GM18951 (cell line): ENCODE results near the gene BLID.

Experiments
- POLR2A ChIP-seq: IDR thresholded peaks from 4 replicates; pipeline ENCODE4 v1.6.1; 2011; ENCODE audit warnings: mild to moderate bottlenecking; ENCODE audit not compliant: insufficient read length, insufficient read depth; ENCODE audit errors: extremely low read depth
- in situ Hi-C: fragments of 300-500 bp; cut with MboI; formaldehyde crosslinking; loops from one replicate; pipeline ENCODE4 v1.12.0; 2022; ENCODE audit warnings: low sequenced_read_pairs, mixed read lengths, inconsistent platforms; ENCODE audit not compliant: unreplicated experiment

The BLID gene

DNA sequence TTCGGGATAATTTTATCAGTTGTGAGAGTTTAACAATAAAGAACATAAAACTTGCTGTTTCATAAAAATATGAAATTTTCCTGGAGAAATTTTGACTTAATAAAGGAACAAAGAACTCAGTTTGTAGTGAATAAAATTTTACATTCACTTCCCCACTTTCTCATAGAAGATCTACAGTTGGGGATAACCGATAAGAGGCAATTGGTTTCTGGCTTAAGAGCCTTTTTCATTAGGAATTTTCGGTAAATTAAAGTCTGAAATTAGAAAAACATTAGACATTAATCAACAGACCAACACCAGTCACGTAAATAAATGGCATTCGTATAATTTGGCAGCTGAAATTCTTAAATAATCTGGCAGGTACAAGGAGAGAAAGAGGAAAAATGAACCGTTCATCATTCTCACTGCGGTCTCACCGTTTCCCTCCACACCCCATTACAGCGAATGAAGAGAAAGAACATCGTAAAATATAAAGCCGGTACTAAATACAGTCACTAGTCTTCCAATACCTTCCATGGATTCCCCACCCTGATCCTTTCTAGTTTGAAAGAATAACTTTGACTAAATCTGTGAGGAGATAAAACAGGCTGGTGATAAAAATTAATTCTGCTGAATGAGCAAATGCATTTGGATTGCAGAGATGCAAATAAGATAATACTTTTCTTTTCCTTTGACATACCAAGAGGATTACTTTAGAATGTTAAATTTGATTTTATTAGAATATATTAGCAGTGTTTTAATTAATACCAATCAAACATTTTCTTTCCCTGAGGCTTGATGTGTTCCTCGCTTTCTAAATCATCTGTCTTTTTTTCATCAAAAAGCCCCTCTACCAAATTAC is 19.5 kb downstream of the BLID start:
- TF ChIP-seq POLR2A: no peak
- in situ Hi-C loops: no loop called here

DNA sequence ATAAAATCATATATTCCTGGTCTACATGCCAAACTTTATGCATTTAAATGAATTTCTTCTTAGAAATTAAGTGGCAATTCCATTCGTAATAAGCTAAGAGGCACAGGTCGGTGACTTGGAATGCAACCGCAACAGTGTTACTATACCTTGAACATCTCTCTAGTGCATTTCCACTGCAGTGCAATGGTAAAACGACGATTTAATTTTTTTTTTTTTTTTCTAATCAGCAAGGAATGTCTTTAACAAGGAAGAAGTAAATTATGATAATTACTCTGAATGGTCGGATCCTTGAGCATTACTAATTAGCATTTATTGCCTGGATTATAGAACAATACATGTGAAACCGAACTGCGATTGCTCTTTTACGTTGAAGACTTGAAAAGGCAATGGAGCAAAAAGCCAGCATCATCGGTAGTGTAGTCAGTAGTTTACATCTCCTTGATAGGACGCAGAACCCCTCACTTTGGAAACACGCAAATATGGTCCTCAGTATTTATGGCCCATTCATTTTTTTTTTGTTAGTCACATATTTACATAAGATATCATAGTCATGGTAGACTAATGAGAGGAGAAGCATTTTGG is 20.2 kb downstream of the BLID start:
- TF ChIP-seq POLR2A: no peak

DNA sequence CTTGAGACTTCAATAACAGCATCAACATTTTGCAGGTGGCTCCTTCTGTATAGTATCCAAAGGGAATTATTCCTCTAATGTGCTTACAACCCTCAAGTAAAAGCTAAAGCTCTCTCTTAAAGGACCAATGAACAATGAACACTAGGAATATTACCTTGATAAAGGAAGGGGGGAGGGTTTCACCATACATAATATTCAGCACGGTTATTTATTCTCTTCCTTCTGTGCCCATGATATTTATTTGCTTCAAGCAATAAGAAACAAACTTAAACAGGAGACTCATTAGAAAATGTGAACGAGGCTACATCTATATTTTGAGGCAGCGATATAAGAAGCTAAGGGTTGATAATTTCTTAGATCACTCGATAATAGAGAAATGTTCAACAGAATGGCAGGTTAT is 21.2 kb downstream of the BLID start:
- in situ Hi-C loops: no loop called here
- no peak for TF ChIP-seq POLR2A

More for the DNA sequence above, 20.2 kb downstream of the BLID start:
- in situ Hi-C loops: no loop called here

DNA sequence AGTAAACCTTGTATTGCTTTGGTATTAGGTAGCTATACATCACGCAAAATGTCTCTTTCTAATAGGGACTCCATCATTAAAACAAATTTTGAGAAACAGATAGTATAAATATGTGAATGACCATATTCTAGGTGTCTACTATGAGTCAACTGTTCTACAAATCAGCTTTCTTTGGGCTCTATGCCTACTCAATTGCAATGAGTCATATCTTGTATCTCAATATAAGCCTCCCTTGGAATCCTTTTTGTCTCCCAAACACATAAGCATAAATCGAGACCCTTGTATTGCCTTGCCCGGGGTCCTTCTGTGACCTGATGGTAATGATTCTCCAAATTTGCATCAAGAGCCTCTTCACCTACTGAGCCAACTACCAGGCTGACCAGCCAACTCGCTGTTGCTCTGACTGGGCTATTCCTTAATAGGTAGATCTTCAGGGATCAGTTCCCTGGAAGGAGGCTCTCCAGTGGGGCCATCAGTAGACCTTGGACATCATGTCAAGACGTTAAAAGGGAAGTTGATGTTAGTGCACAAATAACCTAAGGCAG is 22.2 kb downstream of the BLID start:
- TF ChIP-seq POLR2A: no peak
- in situ Hi-C loops: no loop called here

DNA sequence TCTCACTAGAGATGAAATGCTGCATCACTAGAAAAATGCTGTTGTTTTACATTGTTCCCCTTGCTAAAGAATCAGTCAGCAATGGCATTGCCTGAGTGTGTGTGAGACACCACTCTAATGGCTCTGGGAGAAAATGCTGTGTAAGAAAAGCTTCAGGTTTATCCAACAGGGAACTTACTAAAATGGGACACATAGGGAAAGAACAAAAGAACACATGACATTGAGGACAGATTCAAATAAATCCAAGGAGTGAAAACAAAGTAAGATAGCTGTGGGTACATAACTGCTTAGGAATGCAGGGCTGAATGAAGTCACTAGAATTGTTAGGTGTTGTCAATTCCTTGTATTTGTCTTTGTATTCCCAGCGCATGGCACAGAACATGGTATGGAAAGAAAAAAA is 24.2 kb downstream of the BLID start:
- no peak for TF ChIP-seq POLR2A
- in situ Hi-C loops: no loop called here

DNA sequence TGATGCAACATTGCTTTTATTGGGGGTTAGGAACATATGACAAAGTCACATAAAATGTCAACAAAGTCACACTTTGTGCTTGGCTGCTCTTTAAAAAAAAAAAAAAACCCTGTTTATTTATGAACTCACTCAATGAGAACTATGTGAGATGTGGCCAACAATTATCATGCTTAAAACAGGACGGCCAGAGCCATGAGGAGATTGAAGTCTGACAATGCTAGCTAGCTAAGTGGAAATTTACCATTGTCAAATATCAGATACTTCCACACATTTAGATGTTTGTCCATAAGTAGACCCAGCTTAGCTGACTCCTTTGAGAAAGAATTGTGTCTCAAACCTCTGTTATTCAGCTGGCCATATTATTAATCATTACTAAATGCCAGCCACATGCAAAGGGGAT is 26.9 kb downstream of the BLID start:
- TF ChIP-seq POLR2A: no peak

DNA sequence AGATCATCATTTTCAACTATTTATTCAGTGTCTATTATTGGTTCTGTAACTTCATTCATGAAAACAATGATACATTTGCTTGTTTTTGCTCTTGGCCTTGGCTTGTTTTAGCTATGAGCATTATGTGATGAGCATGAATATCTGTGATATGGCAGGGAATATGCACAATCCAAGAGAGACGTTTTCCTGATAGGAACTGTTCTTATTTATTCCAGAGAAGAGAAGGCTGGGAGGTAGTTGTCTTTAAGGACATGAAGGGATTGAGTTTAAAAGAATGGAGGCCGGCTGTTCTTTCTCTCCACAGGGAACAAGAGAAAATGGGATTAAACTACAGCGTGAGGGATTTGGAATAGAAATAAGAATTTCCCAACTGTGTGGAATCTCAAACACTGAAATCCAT is 30.3 kb downstream of the BLID start:
- no peak for TF ChIP-seq POLR2A
- in situ Hi-C loops: no loop called here

More for the DNA sequence above, 26.9 kb downstream of the BLID start:
- in situ Hi-C loops: no loop called here

DNA sequence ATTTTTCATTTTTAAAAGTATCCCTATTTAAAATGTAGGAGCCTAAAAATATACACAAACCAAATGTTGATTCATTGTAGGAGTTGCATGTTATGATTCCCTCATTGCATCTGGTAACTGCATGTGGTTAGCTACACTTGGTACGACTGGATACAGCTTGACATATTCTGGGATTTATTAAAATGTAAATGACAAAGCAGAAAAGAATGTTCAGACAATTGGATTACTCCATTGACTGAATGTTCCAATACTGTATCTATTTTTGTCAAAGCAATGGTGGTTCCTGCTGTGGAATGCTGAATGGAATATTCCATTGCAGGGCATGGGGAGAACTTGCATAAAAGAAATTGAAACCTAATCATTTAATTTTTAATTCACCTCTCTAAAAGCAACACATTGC is 30.8 kb downstream of the BLID start:
- in situ Hi-C loops: no loop called here
- TF ChIP-seq POLR2A: no peak

DNA sequence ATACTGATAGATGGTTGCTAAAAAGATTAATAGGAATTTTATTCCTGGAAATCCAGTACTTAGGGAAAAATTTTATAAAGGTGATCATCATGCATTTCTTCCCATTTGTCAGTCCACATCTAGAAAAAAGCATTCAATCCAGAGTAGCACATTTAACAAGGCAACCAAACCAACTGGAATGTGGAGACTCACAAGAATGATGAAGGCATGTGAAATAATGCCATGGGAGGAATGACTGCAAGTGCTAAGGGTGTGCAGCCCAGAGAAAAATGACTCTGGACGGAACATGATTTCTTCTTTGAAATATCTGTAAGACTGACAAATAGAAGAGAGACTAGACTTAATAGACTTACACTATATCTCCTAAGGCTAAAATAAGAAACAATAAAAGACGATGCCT is 33.8 kb downstream of the BLID start:
- TF ChIP-seq POLR2A: no peak
- in situ Hi-C loops: no loop called here

DNA sequence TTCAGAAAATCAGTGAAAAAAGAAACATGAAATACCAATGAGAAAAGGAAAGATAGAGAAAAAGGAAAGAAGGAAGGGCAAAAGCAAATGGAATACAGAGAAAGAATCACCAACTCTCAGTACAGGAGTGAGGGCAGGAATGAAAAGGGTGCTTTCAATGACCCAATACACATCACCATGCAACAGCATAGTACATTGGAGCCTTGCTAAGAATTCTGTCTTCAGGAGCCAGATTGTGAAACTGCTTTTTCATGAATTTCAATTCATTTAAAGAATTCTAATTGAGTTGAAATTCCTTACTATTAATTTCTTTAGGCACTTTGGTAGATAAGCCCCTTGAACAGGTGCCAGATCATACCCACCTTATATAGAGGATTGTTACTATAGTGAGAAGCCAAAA is 34.9 kb downstream of the BLID start:
- in situ Hi-C loops: no loop called here
- TF ChIP-seq POLR2A: no peak

DNA sequence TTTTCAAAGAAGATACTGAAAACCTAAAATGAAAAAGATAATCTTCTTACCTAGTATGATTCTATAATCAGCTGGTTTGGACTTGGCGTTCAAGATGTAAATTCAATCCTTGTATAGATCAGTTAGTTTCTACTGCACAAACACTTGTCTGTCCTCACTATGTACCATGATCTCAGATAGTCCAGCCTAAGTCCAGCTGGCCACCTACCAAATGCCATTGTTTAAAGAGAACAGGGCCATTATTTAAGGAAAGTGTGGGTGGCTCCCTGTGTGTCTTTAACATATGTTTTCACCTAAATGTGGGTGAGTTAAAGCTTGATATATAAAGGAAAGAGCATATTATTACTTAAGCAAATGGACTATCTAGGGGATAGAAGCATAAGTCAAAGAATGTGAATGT is 38.6 kb downstream of the BLID start:
- no peak for TF ChIP-seq POLR2A
- in situ Hi-C loops: no loop called here

DNA sequence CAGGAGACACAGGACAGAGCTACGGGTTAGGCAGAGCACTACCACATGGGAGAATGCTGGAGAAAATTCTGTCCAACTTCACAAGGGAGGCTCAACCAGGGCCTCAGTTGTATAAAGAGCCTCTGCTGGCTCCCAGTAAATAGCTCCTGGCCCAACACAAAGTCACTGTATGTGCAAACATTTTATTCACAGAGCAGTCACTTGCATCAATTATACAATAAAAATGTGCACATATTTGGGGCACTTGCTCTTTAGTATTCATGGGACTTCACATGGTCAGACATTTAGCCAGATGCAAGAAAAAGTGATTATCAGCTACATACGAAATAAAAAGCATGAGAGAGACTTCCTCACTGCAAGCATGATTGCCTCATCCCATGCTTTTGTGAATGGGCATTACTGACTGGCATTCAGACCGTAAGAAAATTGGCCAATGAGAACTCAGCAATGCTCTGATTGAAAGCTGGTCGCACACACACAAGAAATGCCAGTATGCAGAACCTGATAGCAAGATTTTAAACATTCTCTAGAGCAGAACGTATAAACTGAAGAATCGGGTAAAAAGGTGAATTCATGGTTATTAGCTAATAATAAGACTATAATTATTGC is 39.4 kb downstream of the BLID start:
- TF ChIP-seq POLR2A: no peak
- in situ Hi-C loops: no loop called here

DNA sequence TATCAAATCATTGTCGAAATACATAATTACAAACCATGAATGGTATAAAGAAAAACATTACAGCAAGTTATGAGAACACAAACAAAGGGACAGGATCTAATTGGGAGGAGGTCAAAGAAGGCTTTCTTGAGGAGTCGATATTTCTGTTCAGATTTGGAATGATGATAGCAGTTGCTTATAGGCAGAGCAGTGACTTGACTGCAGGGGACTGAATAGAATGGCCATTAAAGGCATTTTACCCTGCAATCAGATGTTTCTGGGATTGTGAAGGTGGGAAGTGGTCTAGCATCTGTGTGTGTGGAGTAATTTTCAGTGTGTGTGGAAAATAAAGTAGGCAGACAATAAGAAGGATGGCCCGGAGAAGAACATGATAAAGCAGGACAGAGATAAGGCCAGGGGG is 41.0 kb downstream of the BLID start:
- in situ Hi-C loops: no loop called here
- no peak for TF ChIP-seq POLR2A

DNA sequence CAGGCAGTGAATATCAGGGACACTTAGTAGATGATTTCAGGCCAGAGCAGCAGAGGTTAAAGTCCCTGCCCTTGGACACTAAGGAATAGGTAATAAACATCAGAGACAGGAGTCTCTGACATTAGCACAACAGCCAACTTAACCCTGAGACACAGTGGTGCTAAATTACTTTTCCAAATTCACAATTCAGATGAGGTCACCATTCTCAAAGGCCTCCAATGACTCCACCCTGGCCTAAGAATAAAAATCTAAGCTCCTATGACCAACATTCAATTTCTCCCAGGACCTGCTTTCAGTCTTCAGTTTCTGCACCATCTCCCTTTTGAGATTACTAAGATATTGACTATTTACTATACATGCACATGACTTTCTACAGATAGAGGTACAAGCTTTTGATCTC is 42.0 kb downstream of the BLID start:
- in situ Hi-C loops: no loop called here

More for the DNA sequence above, 42.0 kb downstream of the BLID start:
- no peak for TF ChIP-seq POLR2A
